HepG2 (cell line): Measurements from ENCODE around the gene MDH1B. TPM values are rescaled to one million over a fixed set of nuclear protein-coding genes. Genes with fewer than 3 reads are reported as not detected.

ENCODE experiments used
- ARNT2 ChIP-seq: sonication (generic); formaldehyde crosslinking; IDR thresholded peaks from 2 replicates; pipeline ENCODE4 v1.8.0; 2022; ENCODE audit warnings: mild to moderate bottlenecking, low read depth, missing genetic modification reagents, moderate library complexity
- CC2D1A ChIP-seq: sonication (generic); formaldehyde crosslinking; IDR thresholded peaks from 2 replicates; pipeline ENCODE4 v1.8.1; 2023; ENCODE audit warnings: mild to moderate bottlenecking, missing genetic modification reagents
- CHD4 ChIP-seq: fragments of 200-600 bp; sonication (generic); IDR thresholded peaks from 2 replicates; pipeline ENCODE4 v1.7.0; 2017; ENCODE audit warnings: mild to moderate bottlenecking, low read length, borderline replicate concordance
- ELF4 ChIP-seq: sonication (generic); formaldehyde crosslinking; IDR thresholded peaks from 2 replicates; pipeline ENCODE4 v1.5.0; 2020; ENCODE audit warnings: missing genetic modification reagents, mild to moderate bottlenecking, moderate library complexity, borderline replicate concordance
- HOXA5 ChIP-seq: sonication (generic); formaldehyde crosslinking; IDR thresholded peaks from 2 replicates; pipeline ENCODE4 v1.4.0; 2020; ENCODE audit warnings: missing genetic modification reagents
- IRF2 ChIP-seq: IDR thresholded peaks from 2 replicates; pipeline ENCODE4 v1.6.1; 2018; ENCODE audit warnings: missing genetic modification reagents, missing compliant biosample characterization
- IRX3 ChIP-seq: sonication (generic); formaldehyde crosslinking; IDR thresholded peaks from 2 replicates; pipeline ENCODE4 v1.8.1; 2023; ENCODE audit warnings: mild to moderate bottlenecking, low read depth, missing genetic modification reagents, borderline replicate concordance
- NCOA2 ChIP-seq: sonication (generic); formaldehyde crosslinking; IDR thresholded peaks from 2 replicates; pipeline ENCODE4 v1.8.0; 2022; ENCODE audit warnings: inconsistent platforms
- REXO4 ChIP-seq: sonication (generic); formaldehyde crosslinking; IDR thresholded peaks from 2 replicates; pipeline ENCODE4 v1.8.0; 2022; ENCODE audit warnings: missing genetic modification reagents, mild to moderate bottlenecking, borderline replicate concordance
- SIX1 ChIP-seq: sonication (generic); formaldehyde crosslinking; IDR thresholded peaks from 2 replicates; pipeline ENCODE4 v1.4.0; 2020; ENCODE audit warnings: missing genetic modification reagents, borderline replicate concordance
- SIX4 ChIP-seq: sonication (generic); formaldehyde crosslinking; IDR thresholded peaks from 2 replicates; pipeline ENCODE4 v1.4.0; 2020; ENCODE audit warnings: missing genetic modification reagents
- SRSF4 ChIP-seq: fragments of 200-400 bp; formaldehyde crosslinking; IDR thresholded peaks from one replicate; pipeline ENCODE4 v1.6.1; 2018; ENCODE audit warnings: mild to moderate bottlenecking, low read depth, low read length, moderate library complexity; ENCODE audit not compliant: poor library complexity, severe bottlenecking
- TBX3 ChIP-seq: fragments of 450-650 bp; IDR thresholded peaks from 2 replicates; pipeline ENCODE4 v1.6.1; 2017; ENCODE audit warnings: antibody characterized with exemption, mild to moderate bottlenecking, inconsistent platforms, borderline replicate concordance
- WIZ ChIP-seq: sonication (generic); formaldehyde crosslinking; IDR thresholded peaks from 2 replicates; pipeline ENCODE4 v1.5.1; 2020; ENCODE audit warnings: mild to moderate bottlenecking, missing genetic modification reagents
- ZC3H4 ChIP-seq: sonication (generic); formaldehyde crosslinking; IDR thresholded peaks from 2 replicates; pipeline ENCODE4 v1.4.0; 2020; ENCODE audit warnings: missing genetic modification reagents, borderline replicate concordance
- ZNF17 ChIP-seq: sonication (generic); formaldehyde crosslinking; IDR thresholded peaks from 2 replicates; pipeline ENCODE4 v1.5.0; 2020; ENCODE audit warnings: mild to moderate bottlenecking, missing genetic modification reagents
- ZSCAN22 ChIP-seq: sonication (generic); formaldehyde crosslinking; IDR thresholded peaks from 2 replicates; pipeline ENCODE4 v1.4.0; 2020; ENCODE audit warnings: mild to moderate bottlenecking, missing genetic modification reagents
- ZSCAN9 ChIP-seq: IDR thresholded peaks from 2 replicates; pipeline ENCODE4 v1.6.1; 2016; ENCODE audit warnings: borderline replicate concordance
- polyA plus RNA-seq, 8 experiments: library from polyadenylated mRNA; depleted of rRNA in 3 of 8; stranded (reverse) in 7 of 8; unstranded in 1 of 8; fragments of >200 nt; fragmentation: Illumina TruSeq in 4 of 8; extraction: Trizol in 4 of 8; gene quantifications; 2 replicates each; pipeline versions ENCODE4 v1.2.1 to v1.2.3, GENCODE V29; 2011 to 2016; ENCODE audit warnings: low read depth in 4 of 8, missing spikeins in 1 of 8, mixed read lengths in 1 of 8; ENCODE audit not compliant: insufficient read depth in 1 of 8
- total RNA-seq, 5 experiments: library from RNA; depleted of rRNA; stranded (reverse); fragments of >200 nt; fragmentation: Illumina TruSeq; extraction: Trizol; gene quantifications; 2 replicates each; pipeline ENCODE4 v1.2.3, GENCODE V29; 2016; ENCODE audit warnings: low read depth in 1 of 5
- TF ChIP-seq, protein P1 (sequence below): IDR thresholded peaks from 2 replicates; pipeline ENCODE4 v1.6.1; 2012; ENCODE audit warnings: inconsistent platforms
- TF ChIP-seq, protein P2 (sequence below): sonication (generic); formaldehyde crosslinking; IDR thresholded peaks from 2 replicates; pipeline ENCODE4 v1.4.0; 2020; ENCODE audit warnings: missing genetic modification reagents
- TF ChIP-seq, protein P3 (sequence below): sonication (generic); formaldehyde crosslinking; IDR thresholded peaks from 2 replicates; pipeline ENCODE4 v1.4.0; 2020; ENCODE audit warnings: missing genetic modification reagents, mild to moderate bottlenecking, borderline replicate concordance
- TF ChIP-seq, protein P4 (sequence below): sonication (generic); formaldehyde crosslinking; IDR thresholded peaks from 2 replicates; pipeline ENCODE4 v1.8.1; 2023; ENCODE audit warnings: mild to moderate bottlenecking, missing genetic modification reagents
- TF ChIP-seq, protein P5 (sequence below): sonication (generic); IDR thresholded peaks from 2 replicates; pipeline ENCODE4 v1.6.1; 2016; ENCODE audit warnings: low read depth, borderline replicate concordance
- TF ChIP-seq, protein P6 (sequence below): IDR thresholded peaks from 2 replicates; pipeline ENCODE4 v1.6.1; 2016; ENCODE audit warnings: low read depth, control low read depth

MDH1B gene
- total and polyA plus RNA-seq, 2 of the 13 experiments (the other 11 are each of a cell fraction or from before 2014, with no cell fraction given) = 0.17 to 0.86 TPM

DNA sequence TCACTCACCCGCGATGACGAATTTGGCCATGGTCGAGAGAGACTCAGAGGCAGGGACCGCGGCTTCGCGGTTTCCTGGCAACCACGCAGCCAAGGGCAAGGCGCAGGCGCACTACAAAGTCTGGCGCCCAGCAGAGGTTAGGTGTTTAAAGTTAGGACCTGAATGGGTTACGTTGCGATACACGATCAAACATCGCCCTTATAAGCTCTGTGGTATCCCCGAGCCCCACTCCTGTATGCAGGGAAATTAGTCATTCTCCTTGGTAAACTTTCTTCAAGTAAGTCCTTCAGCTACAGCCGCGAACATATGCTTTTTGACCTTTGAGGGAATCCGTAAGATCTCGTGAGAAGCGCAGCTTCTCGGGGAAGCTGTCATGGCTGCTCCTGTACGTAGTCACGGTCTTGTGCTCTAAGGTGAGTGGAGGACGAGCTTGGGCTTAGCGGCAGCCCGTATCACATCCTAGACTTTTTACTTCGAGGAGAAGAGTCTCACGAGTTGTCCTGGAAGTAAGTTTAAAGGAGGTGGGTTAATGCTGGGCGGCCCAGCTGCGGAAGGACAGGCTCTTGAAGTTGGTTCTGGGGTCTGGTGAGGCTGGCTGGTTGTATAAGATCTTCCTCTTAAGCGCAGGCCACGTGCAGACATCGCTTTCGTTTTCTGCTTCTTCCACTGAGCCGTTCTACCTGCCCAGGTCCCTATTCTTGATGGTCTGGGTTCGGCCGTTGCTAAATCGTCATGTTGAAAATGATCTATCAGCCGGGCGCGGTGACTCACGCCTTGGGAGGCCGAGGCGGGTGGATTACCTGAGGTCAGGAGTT lies at the start of gene MDH1B, which contains the start of gene FASTKD2 (continued):
- TF ChIP-seq HOXA5 (CRISPR knock-in tag) (peak; percentile 65; the same call in 1 of the 2 replicates), CHD4 (no peak; the same call in 1 of the 2 replicates), ELF4 (CRISPR knock-in tag) (peak; percentile 72; the same call in 1 of the 2 replicates), REXO4 (CRISPR knock-in tag) (0 out of 2 replicates have a peak, but pooled peaks have one; percentile 67), SIX1 (CRISPR knock-in tag) (0 out of 2 replicates have a peak, but pooled peaks have one; percentile 31), ZC3H4 (CRISPR knock-in tag) (no peak; the same call in 1 of the 2 replicates), ZSCAN22 (no peak), ARNT2 (peak; percentile 95; the same call in 1 of the 2 replicates), SRSF4 (no peak), ZNF17 (CRISPR knock-in tag) (no peak; the same call in 1 of the 2 replicates), IRX3 (CRISPR knock-in tag) (peak; percentile 78; the same call in 1 of the 2 replicates), ZSCAN9 (CRISPR knock-in tag) (peak; percentile 96), TBX3 (peak; percentile 34; the same call in 1 of the 2 replicates), CC2D1A (CRISPR knock-in tag) (no peak), NCOA2 (CRISPR knock-in tag) (peak; percentile 70), IRF2 (peak; percentile 96), WIZ (CRISPR knock-in tag) (peak; percentile 51; the same call in 1 of the 2 replicates), SIX4 (CRISPR knock-in tag) (no peak)
- TF ChIP-seq, protein P1, sequence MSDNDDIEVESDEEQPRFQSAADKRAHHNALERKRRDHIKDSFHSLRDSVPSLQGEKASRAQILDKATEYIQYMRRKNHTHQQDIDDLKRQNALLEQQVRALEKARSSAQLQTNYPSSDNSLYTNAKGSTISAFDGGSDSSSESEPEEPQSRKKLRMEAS = peak; percentile 94
- TF ChIP-seq, protein P2, sequence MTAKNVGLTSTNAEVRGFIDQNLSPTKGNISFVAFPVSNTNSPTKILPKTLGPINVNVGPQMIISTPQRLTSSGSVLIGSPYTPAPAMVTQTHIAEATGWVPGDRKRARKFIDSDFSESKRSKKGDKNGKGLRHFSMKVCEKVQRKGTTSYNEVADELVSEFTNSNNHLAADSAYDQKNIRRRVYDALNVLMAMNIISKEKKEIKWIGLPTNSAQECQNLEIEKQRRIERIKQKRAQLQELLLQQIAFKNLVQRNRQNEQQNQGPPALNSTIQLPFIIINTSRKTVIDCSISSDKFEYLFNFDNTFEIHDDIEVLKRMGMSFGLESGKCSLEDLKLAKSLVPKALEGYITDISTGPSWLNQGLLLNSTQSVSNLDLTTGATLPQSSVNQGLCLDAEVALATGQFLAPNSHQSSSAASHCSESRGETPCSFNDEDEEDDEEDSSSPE (CRISPR knock-in tag) = no peak; the same call in 1 of the 2 replicates
- TF ChIP-seq, protein P3, sequence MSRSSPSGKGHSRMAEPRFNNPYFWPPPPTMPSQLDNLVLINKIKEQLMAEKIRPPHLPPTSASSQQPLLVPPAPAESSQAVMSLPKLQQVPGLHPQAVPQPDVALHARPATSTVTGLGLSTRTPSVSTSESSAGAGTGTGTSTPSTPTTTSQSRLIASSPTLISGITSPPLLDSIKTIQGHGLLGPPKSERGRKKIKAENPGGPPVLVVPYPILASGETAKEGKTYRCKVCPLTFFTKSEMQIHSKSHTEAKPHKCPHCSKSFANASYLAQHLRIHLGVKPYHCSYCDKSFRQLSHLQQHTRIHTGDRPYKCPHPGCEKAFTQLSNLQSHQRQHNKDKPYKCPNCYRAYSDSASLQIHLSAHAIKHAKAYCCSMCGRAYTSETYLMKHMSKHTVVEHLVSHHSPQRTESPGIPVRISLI (CRISPR knock-in tag) = peak; percentile 31; the same call in 1 of the 2 replicates
- TF ChIP-seq, protein P4, sequence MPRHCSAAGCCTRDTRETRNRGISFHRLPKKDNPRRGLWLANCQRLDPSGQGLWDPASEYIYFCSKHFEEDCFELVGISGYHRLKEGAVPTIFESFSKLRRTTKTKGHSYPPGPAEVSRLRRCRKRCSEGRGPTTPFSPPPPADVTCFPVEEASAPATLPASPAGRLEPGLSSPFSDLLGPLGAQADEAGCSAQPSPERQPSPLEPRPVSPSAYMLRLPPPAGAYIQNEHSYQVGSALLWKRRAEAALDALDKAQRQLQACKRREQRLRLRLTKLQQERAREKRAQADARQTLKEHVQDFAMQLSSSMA (CRISPR knock-in tag) = no peak
- TF ChIP-seq, protein P5, sequence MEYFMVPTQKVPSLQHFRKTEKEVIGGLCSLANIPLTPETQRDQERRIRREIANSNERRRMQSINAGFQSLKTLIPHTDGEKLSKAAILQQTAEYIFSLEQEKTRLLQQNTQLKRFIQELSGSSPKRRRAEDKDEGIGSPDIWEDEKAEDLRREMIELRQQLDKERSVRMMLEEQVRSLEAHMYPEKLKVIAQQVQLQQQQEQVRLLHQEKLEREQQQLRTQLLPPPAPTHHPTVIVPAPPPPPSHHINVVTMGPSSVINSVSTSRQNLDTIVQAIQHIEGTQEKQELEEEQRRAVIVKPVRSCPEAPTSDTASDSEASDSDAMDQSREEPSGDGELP = peak; percentile 50; the same call in 1 of the 2 replicates
- TF ChIP-seq, protein P6, sequence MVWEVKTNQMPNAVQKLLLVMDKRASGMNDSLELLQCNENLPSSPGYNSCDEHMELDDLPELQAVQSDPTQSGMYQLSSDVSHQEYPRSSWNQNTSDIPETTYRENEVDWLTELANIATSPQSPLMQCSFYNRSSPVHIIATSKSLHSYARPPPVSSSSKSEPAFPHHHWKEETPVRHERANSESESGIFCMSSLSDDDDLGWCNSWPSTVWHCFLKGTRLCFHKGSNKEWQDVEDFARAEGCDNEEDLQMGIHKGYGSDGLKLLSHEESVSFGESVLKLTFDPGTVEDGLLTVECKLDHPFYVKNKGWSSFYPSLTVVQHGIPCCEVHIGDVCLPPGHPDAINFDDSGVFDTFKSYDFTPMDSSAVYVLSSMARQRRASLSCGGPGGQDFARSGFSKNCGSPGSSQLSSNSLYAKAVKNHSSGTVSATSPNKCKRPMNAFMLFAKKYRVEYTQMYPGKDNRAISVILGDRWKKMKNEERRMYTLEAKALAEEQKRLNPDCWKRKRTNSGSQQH (CRISPR knock-in tag) = peak; percentile 72
